KBM-7 (cell line): ENCODE results near the gene TBX2.

Experiments used
- DNase-seq: peaks from one replicate; pipeline ENCODE4 v3.0.0-alpha.2; 2015
- in situ Hi-C: fragments of 300-500 bp; cut with MboI; formaldehyde crosslinking; loops from 2 replicates; pipeline ENCODE4 v1.14.3; 2020; ENCODE audit warnings: low sequenced_read_pairs, low pct_unique_long_range_greater_than_20kb, mixed read lengths

The TBX2 gene

GRCh38 chr17:61408151-61409041 lies 8.8 kb downstream of the TBX2 start:
- in situ Hi-C loops = loop anchor here (25.0 kb wide), 2 partner anchors 154 to 429 kb away; no protein-coding TSS in a partner anchor
- DNase-seq = no peak

DNA sequence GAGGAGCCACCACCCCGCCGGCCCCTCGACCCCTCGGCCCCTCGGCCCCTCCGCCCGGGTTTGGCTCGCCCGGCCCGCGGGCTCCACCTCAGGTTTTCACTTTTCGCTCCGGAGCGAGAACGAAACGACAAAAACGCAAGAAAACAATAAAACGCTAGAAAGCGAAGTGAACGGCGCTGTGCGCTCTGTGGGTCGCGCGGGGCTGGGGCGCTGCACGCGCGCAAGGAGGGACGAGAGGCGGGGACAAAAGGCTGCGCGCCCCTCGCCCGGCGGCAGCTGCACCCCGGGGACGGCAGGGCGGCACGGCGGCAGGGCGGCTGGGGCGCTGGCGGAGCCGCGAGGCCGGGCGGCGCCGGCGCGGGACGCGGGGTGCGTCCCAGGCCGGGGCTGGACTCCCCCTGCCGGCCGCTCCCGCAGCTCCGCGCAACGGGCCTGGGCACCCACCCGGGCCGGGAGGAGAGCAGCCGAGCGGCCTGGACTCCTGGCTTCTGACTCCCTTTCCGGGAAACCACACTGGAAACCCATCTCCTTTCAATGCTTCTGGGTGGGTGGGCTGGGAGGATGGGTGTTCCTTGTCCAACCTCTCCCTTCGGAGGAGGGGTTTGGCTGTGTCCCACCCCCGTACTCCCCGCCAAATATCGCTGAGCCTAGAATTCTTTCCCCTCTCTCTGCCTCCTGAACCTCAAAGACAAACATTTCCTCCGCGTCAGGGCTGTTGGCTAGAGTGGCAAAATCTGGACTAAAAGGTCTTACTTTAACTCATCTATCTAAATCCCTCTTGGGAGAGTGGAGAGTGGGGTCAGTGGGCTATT lies 9.9 kb downstream of the TBX2 start:
- DNase-seq = peak; percentile 43

DNA sequence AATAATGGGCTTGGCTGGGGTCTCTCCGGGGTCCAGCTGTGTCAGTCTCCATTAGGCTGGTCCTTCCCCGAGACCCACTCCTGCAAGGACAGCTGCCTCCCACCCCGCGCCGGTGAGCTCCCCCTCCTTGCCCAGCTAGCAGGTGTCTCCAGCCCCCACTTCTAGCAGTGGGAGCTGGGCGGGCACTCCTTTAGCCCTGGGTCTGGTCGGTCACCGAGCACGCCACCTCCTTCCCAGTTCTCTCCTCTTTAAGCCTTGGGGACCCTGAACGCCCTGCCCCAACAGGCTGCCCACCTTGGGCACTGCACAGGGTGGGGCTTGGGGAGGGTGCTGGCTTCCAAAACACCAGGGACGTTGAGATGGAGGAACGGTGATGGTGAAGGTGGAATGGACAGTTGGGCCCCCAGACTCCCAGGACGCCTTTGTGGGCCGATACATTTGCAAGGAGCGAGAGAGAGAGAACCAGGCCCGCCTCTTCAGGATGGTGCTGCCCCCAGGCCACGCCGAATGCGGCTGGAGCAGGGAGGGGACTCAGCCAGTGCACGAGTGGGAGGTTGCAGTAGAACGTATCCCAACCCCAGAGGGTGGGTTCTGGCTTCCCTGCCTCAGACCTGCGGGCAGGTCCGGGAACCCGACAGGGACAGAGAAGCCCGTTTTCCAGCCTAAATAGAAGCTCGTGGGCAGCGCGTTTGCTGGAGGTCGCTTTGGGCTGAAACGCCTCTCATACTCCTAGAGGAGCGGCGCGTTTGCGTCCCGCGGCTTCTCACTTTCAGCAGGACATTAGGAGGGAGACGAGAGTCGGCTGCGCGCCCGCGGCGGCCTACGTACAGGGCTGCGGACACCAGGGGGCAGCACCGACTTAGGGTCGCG lies 10.7 kb downstream of the TBX2 start:
- in situ Hi-C loops = loop anchor here (25.0 kb wide), 2 partner anchors 152 to 427 kb away; no protein-coding TSS in a partner anchor
- DNase-seq = no peak

More for the DNA sequence above, 9.9 kb downstream of the TBX2 start:
- in situ Hi-C loops = loop anchor here (25.0 kb wide), 2 partner anchors 153 to 428 kb away; no protein-coding TSS in a partner anchor

GRCh38 chr17:61411011-61411260 lies 11.3 kb downstream of the TBX2 start:
- in situ Hi-C loops = loop anchor here (25.0 kb wide), 2 partner anchors 151 to 426 kb away; no protein-coding TSS in a partner anchor
- no peak for DNase-seq

DNA sequence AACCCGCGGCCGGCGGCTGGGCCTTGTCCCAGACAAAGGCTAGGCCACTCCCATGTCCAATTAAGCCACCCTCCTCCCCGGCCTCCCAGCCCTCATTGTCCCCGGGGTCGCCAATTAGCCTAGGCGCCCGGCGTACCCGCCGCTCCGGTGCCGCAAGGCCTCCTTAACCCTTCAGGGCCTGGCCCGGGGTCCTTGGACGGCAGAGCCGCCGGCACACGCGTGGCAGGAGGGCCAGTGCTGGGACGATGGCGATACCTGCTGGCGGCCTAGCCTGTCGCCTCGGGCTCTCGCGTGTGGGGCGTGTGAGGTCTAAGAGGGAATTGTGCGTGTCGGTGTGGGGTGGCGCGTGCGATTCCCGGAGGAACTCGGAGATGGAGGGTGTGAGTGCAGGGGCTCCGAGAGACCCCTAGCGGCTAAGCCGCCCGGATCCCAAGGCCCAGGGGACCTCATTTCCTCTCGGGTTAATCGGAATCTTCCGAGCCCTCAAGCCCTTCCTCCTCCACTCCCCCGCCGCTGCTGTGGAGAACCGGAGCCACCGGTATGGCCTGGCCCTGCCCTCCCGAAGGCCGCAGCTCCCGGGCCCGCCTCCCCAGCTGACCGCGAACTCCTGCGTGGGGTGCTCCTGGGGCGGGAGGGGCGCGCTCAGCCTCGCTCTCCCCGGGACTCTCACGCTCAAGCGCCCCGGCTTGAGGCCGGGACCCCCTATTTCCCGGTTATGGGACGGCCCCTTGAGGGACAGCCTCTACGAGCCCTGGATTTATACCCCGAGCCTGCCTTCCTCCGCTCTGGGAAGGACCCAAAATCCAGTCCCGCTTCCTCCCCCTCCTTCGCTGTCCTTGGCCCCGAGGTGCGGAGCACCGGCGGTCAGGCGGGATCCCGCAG lies 11.9 kb downstream of the TBX2 start:
- DNase-seq = no peak
- in situ Hi-C loops = loop anchor here (25.0 kb wide), 2 partner anchors 151 to 426 kb away; no protein-coding TSS in a partner anchor

GRCh38 chr17:61412143-61412859 lies 12.7 kb downstream of the TBX2 start:
- in situ Hi-C loops = loop anchor here (25.0 kb wide), 2 partner anchors 150 to 425 kb away; no protein-coding TSS in a partner anchor
- DNase-seq = peak; percentile 90

GRCh38 chr17:61412860-61413660 lies 13.4 kb downstream of the TBX2 start:
- DNase-seq = no peak
- in situ Hi-C loops = loop anchor here (25.0 kb wide), 2 partner anchors 149 to 424 kb away; no protein-coding TSS in a partner anchor

DNA sequence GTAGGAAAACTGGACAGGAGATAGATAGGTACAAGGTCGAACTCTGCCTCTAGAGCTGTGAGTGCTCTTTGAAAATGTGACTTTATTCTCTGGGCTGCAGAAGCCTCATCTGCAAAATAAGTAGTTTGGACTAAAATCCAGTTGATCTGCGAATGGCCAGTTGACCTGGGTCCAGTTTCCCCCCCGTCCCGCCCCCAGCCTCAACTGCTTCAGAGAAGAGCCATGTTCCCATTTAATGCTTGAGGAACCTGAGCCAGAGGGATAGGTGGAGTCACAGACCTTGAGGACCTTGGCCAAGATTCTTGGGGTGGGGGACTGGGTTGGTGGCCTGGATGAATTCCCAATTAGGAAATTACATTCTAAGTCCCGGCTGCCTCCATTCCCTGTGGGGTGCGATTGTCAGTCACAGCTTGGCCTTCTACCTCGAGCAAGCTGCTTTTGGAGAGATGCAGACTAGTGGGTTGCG lies 14.1 kb downstream of the TBX2 start:
- in situ Hi-C loops = loop anchor here (25.0 kb wide), 2 partner anchors 149 to 424 kb away; no protein-coding TSS in a partner anchor
- no peak for DNase-seq

- in situ Hi-C loops = loop anchor here (25.0 kb wide), 2 partner anchors 148 to 423 kb away; no protein-coding TSS in a partner anchor
- DNase-seq = no peak
Measured at GRCh38 chr17:61414141-61414935, 14.7 kb downstream of the TBX2 start.

GRCh38 chr17:61414936-61415251 lies 15.3 kb downstream of the TBX2 start:
- in situ Hi-C loops = loop anchor here (25.0 kb wide), 2 partner anchors 147 to 422 kb away; no protein-coding TSS in a partner anchor
- DNase-seq = no peak

DNA sequence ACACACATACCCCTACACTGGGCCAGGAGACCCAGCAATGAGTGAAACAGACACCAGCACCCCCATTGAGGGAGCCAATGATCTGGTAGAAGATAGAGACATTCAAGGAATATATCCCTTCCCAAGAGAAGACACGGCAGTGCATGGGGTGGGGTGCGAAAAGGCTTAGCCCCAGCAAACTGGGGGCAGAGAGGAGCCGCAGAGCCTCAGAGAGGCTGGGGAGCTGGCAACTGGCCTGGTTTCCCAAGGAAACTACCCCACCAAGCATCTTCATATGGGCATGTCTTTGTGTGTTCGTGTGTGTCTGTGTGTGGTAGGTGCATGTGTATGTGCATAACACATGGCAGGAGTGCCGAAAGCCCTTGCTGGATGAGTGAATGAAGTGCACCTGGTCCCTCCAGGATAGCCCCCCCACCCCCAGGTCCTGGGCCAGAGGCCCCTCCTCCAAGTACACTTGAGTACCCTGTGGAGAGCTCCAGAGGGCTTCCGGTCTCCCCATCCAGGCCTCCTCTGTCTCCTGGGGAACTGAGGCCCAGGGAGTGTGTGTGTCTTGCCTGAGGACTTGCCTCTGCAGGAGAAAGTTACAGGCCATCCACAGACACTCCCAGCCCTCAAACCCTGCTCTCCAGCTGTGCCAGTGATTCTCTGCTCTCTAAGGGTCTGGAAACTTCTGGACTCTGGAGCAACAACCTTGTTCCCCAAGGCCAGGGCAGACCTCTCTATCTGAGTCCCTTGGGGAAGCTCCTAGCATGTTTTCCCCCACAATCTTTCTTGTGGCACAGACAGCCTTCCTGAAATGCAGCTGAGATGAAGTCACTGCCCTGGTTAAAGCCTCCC lies 15.9 kb downstream of the TBX2 start:
- in situ Hi-C loops = loop anchor here (25.0 kb wide), 2 partner anchors 147 to 422 kb away; no protein-coding TSS in a partner anchor
- no peak for DNase-seq

DNA sequence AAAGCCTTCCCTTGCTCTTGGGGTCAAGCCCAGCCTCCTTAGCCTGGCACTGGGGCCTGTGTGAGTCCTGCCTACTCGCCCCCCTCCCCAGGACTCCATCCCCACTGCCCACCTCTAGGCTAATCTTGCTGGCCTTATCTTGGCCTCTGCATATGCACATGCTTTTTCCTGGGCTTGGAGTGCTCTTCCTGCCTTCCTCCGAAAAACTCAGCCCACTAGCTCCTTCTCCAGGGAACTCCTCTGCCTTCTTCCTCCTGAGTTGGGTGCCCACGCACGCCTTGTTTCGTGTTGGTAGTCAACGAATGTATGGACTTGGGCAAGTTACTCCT lies 16.5 kb downstream of the TBX2 start:
- DNase-seq = no peak
- in situ Hi-C loops = loop anchor here (25.0 kb wide), 2 partner anchors 146 to 421 kb away; no protein-coding TSS in a partner anchor

GRCh38 chr17:61416540-61417363 lies 17.1 kb downstream of the TBX2 start:
- in situ Hi-C loops = loop anchor here (25.0 kb wide), 2 partner anchors 146 to 421 kb away; no protein-coding TSS in a partner anchor
- DNase-seq = peak; percentile 87

- in situ Hi-C loops = loop anchor here (25.0 kb wide), 2 partner anchors 144 to 419 kb away; no protein-coding TSS in a partner anchor
- DNase-seq = no peak
Measured at GRCh38 chr17:61418449-61418848, 18.8 kb downstream of the TBX2 start.
